Measurements from ENCODE around the gene CASS4. TPM values are rescaled to one million over a fixed set of nuclear protein-coding genes. Genes with fewer than 3 reads are reported as not detected.
A peak's percentile ranks its signal among the peaks of the same experiment; 100 is the strongest.

The CASS4 gene
- total RNA-seq, 1 experiment from 2014 or later: 3.8 TPM

- DNase-seq (ENCODE audit: low read depth): no peak
Observed at GRCh38 chr20:56443654-56444540, 31.8 kb downstream of the CASS4 start.

- no peak for DNase-seq (ENCODE audit: low read depth)
Observed at GRCh38 chr20:56445130-56445529, 33.1 kb downstream of the CASS4 start.

- DNase-seq (ENCODE audit: low read depth): no peak
Observed at GRCh38 chr20:56445540-56445939, 33.5 kb downstream of the CASS4 start.

GRCh38 chr20:56447227-56447626 lies 35.2 kb downstream of the CASS4 start:
- DNase-seq (ENCODE audit: low read depth): no peak

- DNase-seq (ENCODE audit: low read depth): no peak
Observed at GRCh38 chr20:56449459-56449858, 37.4 kb downstream of the CASS4 start.

GRCh38 chr20:56451056-56451765 lies 39.2 kb downstream of the CASS4 start:
- no peak for DNase-seq (ENCODE audit: low read depth)

GRCh38 chr20:56453352-56453751 lies 41.3 kb downstream of the CASS4 start:
- DNase-seq (ENCODE audit: low read depth): no peak

GRCh38 chr20:56454754-56455153 lies 42.7 kb downstream of the CASS4 start:
- no peak for DNase-seq (ENCODE audit: low read depth)

- DNase-seq (ENCODE audit: low read depth): no peak
Observed at GRCh38 chr20:56458206-56458821, 46.3 kb downstream of the CASS4 start.

- no peak for DNase-seq (ENCODE audit: low read depth)
Observed at GRCh38 chr20:56460459-56460858, 48.4 kb downstream of the CASS4 start.

GRCh38 chr20:56461576-56461975 lies 49.5 kb downstream of the CASS4 start:
- DNase-seq (ENCODE audit: low read depth): peak; percentile 34

GRCh38 chr20:56463428-56463827 lies 51.4 kb downstream of the CASS4 start:
- DNase-seq (ENCODE audit: low read depth): no peak

- no peak for DNase-seq (ENCODE audit: low read depth)
Observed at GRCh38 chr20:56465997-56466396, 53.9 kb downstream of the CASS4 start.

- DNase-seq (ENCODE audit: low read depth): no peak
Observed at GRCh38 chr20:56467968-56468315, 55.9 kb downstream of the CASS4 start.

- peak; percentile 94 for DNase-seq (ENCODE audit: low read depth)
Observed at GRCh38 chr20:56468316-56469076, 56.4 kb downstream of the CASS4 start, which contains the start of gene RTF2. TSS of gene RTF2 (plus strand) at chr20:56468627. CDS start at chr20:56468698, 71 bp downstream.

GRCh38 chr20:56469077-56469449 lies 57.0 kb downstream of the CASS4 start:
- DNase-seq (ENCODE audit: low read depth): no peak

- DNase-seq (ENCODE audit: low read depth): no peak
Observed at GRCh38 chr20:56483970-56484369, 71.9 kb downstream of the CASS4 start.

- no peak for DNase-seq (ENCODE audit: low read depth)
Observed at GRCh38 chr20:56487216-56487615, 75.2 kb downstream of the CASS4 start.

- no peak for DNase-seq (ENCODE audit: low read depth)
Observed at GRCh38 chr20:56488566-56488965, 76.5 kb downstream of the CASS4 start.

GRCh38 chr20:56501116-56501515 lies 89.1 kb downstream of the CASS4 start:
- no peak for DNase-seq (ENCODE audit: low read depth)

GRCh38 chr20:56503916-56504315 lies 91.9 kb downstream of the CASS4 start:
- DNase-seq (ENCODE audit: low read depth): no peak

All from LHCN-M2 (cell line).